SK-N-MC (cell line): ENCODE measurements around the gene SHISA6.

ENCODE experiments used
- EZH2 ChIP-seq: fragments of 200-600 bp; sonication (generic); IDR thresholded peaks from one replicate; pipeline ENCODE4 v1.6.1; 2017; ENCODE audit warnings: antibody characterized with exemption
- POLR2AphosphoS5 ChIP-seq: IDR thresholded peaks from 2 replicates; pipeline ENCODE4 v1.6.1; 2012; ENCODE audit warnings: mild to moderate bottlenecking, low read depth, low read length, borderline replicate concordance

- TF ChIP-seq POLR2AphosphoS5 = no peak
- TF ChIP-seq EZH2 = no peak
These were observed 15.9 kb downstream of the SHISA6 start for GRCh38 chr17:11256877-11257276.
